COLO668 (cell line): ENCODE data around the gene STEAP2.

Experiments
- DNase-seq: peaks from one replicate; lab custom pipeline; 2025; ENCODE audit not compliant: unreplicated experiment; lab: John Stamatoyannopoulos, UW

The STEAP2 gene

GRCh38 chr7:90269163-90269562 lies 57.6 kb downstream of the STEAP2 start:
- DNase-seq, result no peak

- no peak for DNase-seq
Observed at GRCh38 chr7:90270431-90271178, 59.1 kb downstream of the STEAP2 start.

- no peak for DNase-seq
Observed at GRCh38 chr7:90271753-90272152, 60.2 kb downstream of the STEAP2 start.

GRCh38 chr7:90272242-90272641 lies 60.7 kb downstream of the STEAP2 start:
- no peak for DNase-seq

- DNase-seq, result no peak
Observed at GRCh38 chr7:90274161-90274560, 62.6 kb downstream of the STEAP2 start.

- no peak for DNase-seq
Observed at GRCh38 chr7:90276033-90276728, 64.6 kb downstream of the STEAP2 start.
